ENCODE results near the gene PTX3.

The PTX3 gene

GRCh38 chr3:157467200-157467599 is 30.6 kb downstream of the PTX3 start:
- DNase-seq (ENCODE audit: low read depth): no peak
- TF ChIP-seq CTCF (IDR thresholded peaks at IDR 0.05; ENCODE audit: control insufficient read depth, extremely low read depth, insufficient read depth): no peak
- no peak overlapping the region for H3K4me3 ChIP-seq (ENCODE audit: low read depth, low read length)

GRCh38 chr3:157469561-157470294 is 33.1 kb downstream of the PTX3 start:
- DNase-seq (ENCODE audit: low read depth): peak; percentile 95
- TF ChIP-seq CTCF (IDR thresholded peaks at IDR 0.05; ENCODE audit: control insufficient read depth, extremely low read depth, insufficient read depth): no peak

GRCh38 chr3:157471064-157471463 is 34.4 kb downstream of the PTX3 start:
- H3K4me3 ChIP-seq (ENCODE audit: low read depth, low read length): no peak overlapping the region
- no peak for TF ChIP-seq CTCF (IDR thresholded peaks at IDR 0.05; ENCODE audit: control insufficient read depth, extremely low read depth, insufficient read depth)
- no peak for DNase-seq (ENCODE audit: low read depth)

More at GRCh38 chr3:157469561-157470294, 33.1 kb downstream of the PTX3 start:
- H3K4me3 ChIP-seq (ENCODE audit: low read depth, low read length): no peak overlapping the region

- no peak for TF ChIP-seq CTCF (IDR thresholded peaks at IDR 0.05; ENCODE audit: control insufficient read depth, extremely low read depth, insufficient read depth)
- H3K4me3 ChIP-seq (ENCODE audit: low read depth, low read length): no peak overlapping the region
- no peak for DNase-seq (ENCODE audit: low read depth)
Observed at GRCh38 chr3:157472648-157473047, 36.0 kb downstream of the PTX3 start.

- no peak overlapping the region for H3K4me3 ChIP-seq (ENCODE audit: low read depth, low read length)
- TF ChIP-seq CTCF (IDR thresholded peaks at IDR 0.05; ENCODE audit: control insufficient read depth, extremely low read depth, insufficient read depth): no peak
- no peak for DNase-seq (ENCODE audit: low read depth)
Observed at GRCh38 chr3:157475921-157476414, 39.3 kb downstream of the PTX3 start.

- TF ChIP-seq CTCF (IDR thresholded peaks at IDR 0.05; ENCODE audit: control insufficient read depth, extremely low read depth, insufficient read depth): no peak
- DNase-seq (ENCODE audit: low read depth): no peak
- no peak overlapping the region for H3K4me3 ChIP-seq (ENCODE audit: low read depth, low read length)
Observed at GRCh38 chr3:157477441-157477840, 40.8 kb downstream of the PTX3 start.
